ENCODE data around the gene NMS. TPM values are rescaled to one million over a fixed set of nuclear protein-coding genes. Genes with fewer than 3 reads are reported as not detected.
"Not testable (repeated sequence)": the region's sequence is repeated elsewhere in the genome, so short reads cannot be mapped to it uniquely, and the experiment has no call there.

The NMS gene
- total RNA-seq, 1 donor from 2014 or later = not detected

DNA sequence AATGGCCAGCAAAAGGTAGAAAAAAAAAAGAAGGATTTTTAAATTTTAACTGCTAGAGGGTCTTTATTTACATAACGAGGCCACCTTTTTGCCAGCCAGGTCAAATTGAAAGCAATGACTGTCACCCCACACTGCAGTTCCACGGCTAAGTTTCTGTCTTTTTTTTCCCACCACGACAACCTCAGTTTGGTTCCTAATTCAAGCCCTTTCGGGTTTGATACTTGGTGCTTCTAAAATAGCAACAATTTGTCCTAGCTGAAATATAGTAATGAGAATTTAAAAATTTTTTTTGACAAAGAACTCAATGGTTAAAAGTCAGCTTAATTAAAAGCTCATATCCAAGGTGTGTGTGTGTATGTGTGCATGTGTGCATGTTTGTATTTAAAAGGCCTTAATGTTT lies 16.4 kb upstream of the NMS start:
- DNase-seq (ENCODE audit: low read depth) (no peak), FAIRE-seq (no peak)
- Histone ChIP-seq H3K9ac (ENCODE audit: low read length) (no peak overlapping the region), H3K4me2 (ENCODE audit: low read length) (no peak overlapping the region), H3K27me3 (ENCODE audit: insufficient read depth, low read length) (no peaks in the 10 kb centered on the region), H4K20me1 (ENCODE audit: insufficient read depth, low read length) (no peaks in the 10 kb centered on the region), H3K4me3 (ENCODE audit: insufficient read depth, low read depth, low read length) (no peak overlapping the region), H3K9me3 (ENCODE audit: insufficient read depth, low read depth, low read length) (no peaks in the 10 kb centered on the region), H3K4me1 (ENCODE audit: insufficient read depth, low read length) (no peaks in the 10 kb centered on the region), H3K79me2 (ENCODE audit: insufficient read depth, low read length) (no peaks in the 10 kb centered on the region), H3K27ac (ENCODE audit: low read depth, low read length) (no peak overlapping the region), H2AFZ (ENCODE audit: low read depth, low read length) (no peak overlapping the region), H3K36me3 (ENCODE audit: insufficient read depth, low read length) (no peaks in the 10 kb centered on the region)
- no peaks in the 10 kb centered on the region for H3K36me3 Mint-ChIP-seq (ENCODE audit: low read depth, unreplicated experiment)
- no peak overlapping the region for H3K4me3 Mint-ChIP-seq (ENCODE audit: unreplicated experiment)
- TF ChIP-seq, protein P1, sequence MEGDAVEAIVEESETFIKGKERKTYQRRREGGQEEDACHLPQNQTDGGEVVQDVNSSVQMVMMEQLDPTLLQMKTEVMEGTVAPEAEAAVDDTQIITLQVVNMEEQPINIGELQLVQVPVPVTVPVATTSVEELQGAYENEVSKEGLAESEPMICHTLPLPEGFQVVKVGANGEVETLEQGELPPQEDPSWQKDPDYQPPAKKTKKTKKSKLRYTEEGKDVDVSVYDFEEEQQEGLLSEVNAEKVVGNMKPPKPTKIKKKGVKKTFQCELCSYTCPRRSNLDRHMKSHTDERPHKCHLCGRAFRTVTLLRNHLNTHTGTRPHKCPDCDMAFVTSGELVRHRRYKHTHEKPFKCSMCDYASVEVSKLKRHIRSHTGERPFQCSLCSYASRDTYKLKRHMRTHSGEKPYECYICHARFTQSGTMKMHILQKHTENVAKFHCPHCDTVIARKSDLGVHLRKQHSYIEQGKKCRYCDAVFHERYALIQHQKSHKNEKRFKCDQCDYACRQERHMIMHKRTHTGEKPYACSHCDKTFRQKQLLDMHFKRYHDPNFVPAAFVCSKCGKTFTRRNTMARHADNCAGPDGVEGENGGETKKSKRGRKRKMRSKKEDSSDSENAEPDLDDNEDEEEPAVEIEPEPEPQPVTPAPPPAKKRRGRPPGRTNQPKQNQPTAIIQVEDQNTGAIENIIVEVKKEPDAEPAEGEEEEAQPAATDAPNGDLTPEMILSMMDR (IDR thresholded peaks at IDR 0.05; ENCODE audit: insufficient read depth, low read depth, low read length) = no peak
- no peak for TF ChIP-seq EZH2 (IDR thresholded peaks at IDR 0.05; ENCODE audit: insufficient read depth, low read length)
- no peaks in the 10 kb centered on the region for H3K27me3 Mint-ChIP-seq (ENCODE audit: low read depth, unreplicated experiment)
- H3K27ac Mint-ChIP-seq (ENCODE audit: unreplicated experiment) = no peak overlapping the region
- H3K4me1 Mint-ChIP-seq (ENCODE audit: low read depth, unreplicated experiment) = no peaks in the 10 kb centered on the region
- peaks cover 10% of the 10 kb centered on the region for H3K9me3 Mint-ChIP-seq (ENCODE audit: unreplicated experiment)

DNA sequence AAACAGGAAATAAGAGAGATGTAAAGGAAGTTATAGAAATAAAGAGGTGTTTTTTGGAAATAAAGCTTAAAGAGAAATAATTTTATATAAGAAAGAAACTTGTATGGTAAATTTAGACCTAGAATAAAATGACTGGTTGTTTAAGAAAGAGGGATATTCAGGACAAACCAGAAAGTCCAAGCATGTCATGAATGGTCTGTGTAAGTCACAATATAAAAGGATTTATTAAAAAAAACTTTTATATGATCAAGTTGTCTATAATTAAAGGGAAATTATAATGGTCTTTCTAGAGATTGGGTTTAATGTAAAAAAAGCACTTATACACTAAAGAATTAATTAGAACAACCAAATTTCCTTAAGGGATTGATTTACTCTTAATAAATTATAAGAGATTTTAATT lies 13.9 kb upstream of the NMS start:
- not testable (repeated sequence) for H3K27ac ChIP-seq (ENCODE audit: low read depth, low read length); FAIRE-seq; H3K9me3 ChIP-seq (ENCODE audit: insufficient read depth, low read depth, low read length); H3K36me3 Mint-ChIP-seq (ENCODE audit: low read depth, unreplicated experiment); H3K4me1 Mint-ChIP-seq (ENCODE audit: low read depth, unreplicated experiment); H3K4me3 ChIP-seq (ENCODE audit: insufficient read depth, low read depth, low read length); H3K36me3 ChIP-seq (ENCODE audit: insufficient read depth, low read length); H4K20me1 ChIP-seq (ENCODE audit: insufficient read depth, low read length); H3K79me2 ChIP-seq (ENCODE audit: insufficient read depth, low read length); H3K4me1 ChIP-seq (ENCODE audit: insufficient read depth, low read length); H3K4me3 Mint-ChIP-seq (ENCODE audit: unreplicated experiment); DNase-seq (ENCODE audit: low read depth); H3K27me3 ChIP-seq (ENCODE audit: insufficient read depth, low read length); H3K27ac Mint-ChIP-seq (ENCODE audit: unreplicated experiment); H2AFZ ChIP-seq (ENCODE audit: low read depth, low read length); H3K27me3 Mint-ChIP-seq (ENCODE audit: low read depth, unreplicated experiment); H3K4me2 ChIP-seq (ENCODE audit: low read length); H3K9ac ChIP-seq (ENCODE audit: low read length)
- H3K9me3 Mint-ChIP-seq (ENCODE audit: unreplicated experiment) = peaks cover 15% of the 10 kb centered on the region

DNA sequence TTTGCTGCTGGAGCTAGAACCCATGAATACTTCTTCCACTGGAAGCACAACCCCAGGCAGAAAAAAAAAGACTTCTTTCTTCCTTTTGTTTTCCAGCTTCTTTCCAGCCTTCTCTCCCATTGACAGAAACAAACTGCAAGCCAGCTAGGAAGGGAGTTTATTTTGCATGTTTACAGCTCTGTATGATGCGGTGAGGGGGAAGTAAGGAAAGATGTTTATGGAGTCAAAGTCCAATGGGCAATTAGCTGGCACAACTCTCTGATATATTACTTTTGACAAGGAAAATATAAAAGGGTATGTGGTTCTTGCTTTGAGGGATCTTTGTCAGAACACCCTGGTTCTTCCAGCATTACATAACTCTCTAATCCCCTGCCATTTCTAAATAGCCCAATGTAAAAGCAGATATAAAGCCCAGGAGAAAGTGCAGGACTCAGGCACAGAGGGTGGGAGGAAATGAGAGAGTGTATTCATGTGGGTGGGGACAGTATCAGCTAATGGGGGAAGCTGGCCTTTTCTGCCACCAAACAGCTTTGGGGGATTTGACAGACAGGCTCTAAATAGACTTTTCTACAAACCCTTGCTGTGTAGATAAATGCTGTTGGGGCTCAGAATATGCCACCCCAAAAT lies 9.3 kb upstream of the NMS start:
- Mint-ChIP-seq H3K36me3 (ENCODE audit: low read depth, unreplicated experiment) (peaks cover 2% of the 10 kb centered on the region), H3K9me3 (ENCODE audit: unreplicated experiment) (peaks cover 9% of the 10 kb centered on the region), H3K4me3 (ENCODE audit: unreplicated experiment) (no peak overlapping the region), H3K27ac (ENCODE audit: unreplicated experiment) (no peak overlapping the region), H3K27me3 (ENCODE audit: low read depth, unreplicated experiment) (no peaks in the 10 kb centered on the region), H3K4me1 (ENCODE audit: low read depth, unreplicated experiment) (no peaks in the 10 kb centered on the region)
- no peak overlapping the region for H3K4me2 ChIP-seq (ENCODE audit: low read length)
- TF ChIP-seq, protein P1 (IDR thresholded peaks at IDR 0.05; ENCODE audit: insufficient read depth, low read depth, low read length) = no peak
- TF ChIP-seq EZH2 (IDR thresholded peaks at IDR 0.05; ENCODE audit: insufficient read depth, low read length) = no peak
- no peak overlapping the region for H3K9ac ChIP-seq (ENCODE audit: low read length)
- no peak overlapping the region for H3K4me3 ChIP-seq (ENCODE audit: insufficient read depth, low read depth, low read length)
- no peaks in the 10 kb centered on the region for H3K79me2 ChIP-seq (ENCODE audit: insufficient read depth, low read length)
- FAIRE-seq (no peak), DNase-seq (ENCODE audit: low read depth) (no peak)
- no peaks in the 10 kb centered on the region for H3K36me3 ChIP-seq (ENCODE audit: insufficient read depth, low read length)
- no peaks in the 10 kb centered on the region for H3K4me1 ChIP-seq (ENCODE audit: insufficient read depth, low read length)
- H3K27me3 ChIP-seq (ENCODE audit: insufficient read depth, low read length) = no peaks in the 10 kb centered on the region
- no peak overlapping the region for H3K27ac ChIP-seq (ENCODE audit: low read depth, low read length)
- H4K20me1 ChIP-seq (ENCODE audit: insufficient read depth, low read length) = no peaks in the 10 kb centered on the region
- no peak overlapping the region for H2AFZ ChIP-seq (ENCODE audit: low read depth, low read length)
- H3K9me3 ChIP-seq (ENCODE audit: insufficient read depth, low read depth, low read length) = no peaks in the 10 kb centered on the region
